NCI-H187 treated with DMSO at 0.1 percent for 48 hours (cell line): ENCODE results near the gene KCNMB2.
A peak's percentile ranks its signal among the peaks of the same experiment; 100 is the strongest.

Source experiments
- DNase-seq: peaks from one replicate; lab custom pipeline; 2025; lab: John Stamatoyannopoulos, UW

The KCNMB2 gene

DNA sequence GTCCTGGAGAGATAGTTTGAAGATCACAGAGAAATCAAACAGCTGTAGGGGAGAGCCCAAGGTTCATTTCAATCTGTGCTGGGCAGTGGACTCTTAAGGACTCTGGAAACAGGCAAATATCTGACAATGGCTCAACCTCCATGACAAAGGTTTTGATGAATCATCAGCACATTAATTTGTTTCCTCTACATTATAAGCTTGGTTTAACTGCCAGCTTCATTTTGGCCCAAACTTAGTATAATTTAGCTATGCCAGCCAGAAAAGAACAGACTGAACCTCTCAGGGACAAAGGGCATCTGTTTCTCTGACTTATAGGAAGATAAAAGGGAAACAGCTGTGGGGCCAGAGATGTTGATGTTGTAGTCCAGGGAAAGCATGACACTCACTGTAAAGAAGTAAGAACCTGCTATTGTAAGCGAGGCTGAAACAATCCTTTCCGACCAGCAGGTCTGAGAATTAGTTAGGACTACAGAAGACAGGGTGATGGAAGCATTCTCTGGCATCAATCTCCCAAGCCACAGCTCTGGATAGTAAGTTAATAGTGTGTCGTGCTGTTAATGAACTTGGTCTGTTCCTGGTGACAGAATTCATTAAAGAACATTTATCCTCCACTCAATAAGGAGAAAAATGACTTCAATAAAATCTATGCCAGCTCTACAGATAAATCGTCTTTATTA, 110.1 kb downstream of the KCNMB2 start:
- no peak for DNase-seq

DNA sequence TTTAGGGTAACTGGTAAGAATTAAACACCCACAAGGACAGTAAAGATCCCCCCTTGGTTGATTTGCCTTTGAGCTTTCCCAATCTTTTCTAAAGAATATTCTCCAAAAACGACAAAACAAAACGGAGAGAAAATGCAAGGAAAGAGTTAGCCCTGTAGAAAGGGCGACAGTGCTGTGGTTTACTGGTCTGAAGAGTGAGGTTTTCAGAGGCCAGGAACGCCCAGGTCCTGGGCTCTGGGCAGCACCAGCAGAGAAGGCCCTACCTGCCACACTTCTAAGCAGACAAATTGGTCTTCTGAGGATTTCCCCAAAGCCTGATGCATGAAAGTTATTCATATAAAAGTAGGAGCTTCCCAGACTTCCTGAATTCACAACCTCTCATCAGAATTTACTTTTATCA, 119.3 kb downstream of the KCNMB2 start:
- DNase-seq: no peak

DNA sequence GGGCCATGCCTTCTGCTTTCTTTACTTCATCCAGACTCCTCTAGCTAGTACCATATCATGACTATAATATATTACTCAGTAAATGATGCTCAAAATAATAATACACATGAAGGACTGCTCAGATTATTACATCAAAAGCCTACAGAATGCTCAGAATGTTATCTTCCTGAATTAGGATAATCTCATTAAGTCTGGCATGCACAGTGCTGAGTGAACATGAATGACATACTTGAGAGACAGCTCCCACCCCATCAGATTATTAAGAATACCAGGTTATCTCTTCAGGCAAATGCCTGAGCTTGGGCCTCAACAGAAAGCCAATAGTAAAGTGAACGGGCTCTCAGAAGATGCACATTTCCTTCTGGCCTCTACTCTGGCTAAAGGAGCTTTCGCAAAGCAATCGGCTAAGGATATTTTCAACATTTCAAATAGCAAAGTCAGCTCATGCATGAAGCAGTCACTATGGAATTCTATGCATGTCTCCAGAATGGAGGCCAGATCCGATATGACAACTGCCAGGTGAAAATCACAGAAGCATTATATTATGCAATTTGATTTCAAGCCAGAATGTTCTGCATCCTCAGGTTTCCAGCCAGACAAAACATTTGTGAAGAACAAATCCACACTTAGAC, 122.6 kb downstream of the KCNMB2 start:
- no peak for DNase-seq

DNA sequence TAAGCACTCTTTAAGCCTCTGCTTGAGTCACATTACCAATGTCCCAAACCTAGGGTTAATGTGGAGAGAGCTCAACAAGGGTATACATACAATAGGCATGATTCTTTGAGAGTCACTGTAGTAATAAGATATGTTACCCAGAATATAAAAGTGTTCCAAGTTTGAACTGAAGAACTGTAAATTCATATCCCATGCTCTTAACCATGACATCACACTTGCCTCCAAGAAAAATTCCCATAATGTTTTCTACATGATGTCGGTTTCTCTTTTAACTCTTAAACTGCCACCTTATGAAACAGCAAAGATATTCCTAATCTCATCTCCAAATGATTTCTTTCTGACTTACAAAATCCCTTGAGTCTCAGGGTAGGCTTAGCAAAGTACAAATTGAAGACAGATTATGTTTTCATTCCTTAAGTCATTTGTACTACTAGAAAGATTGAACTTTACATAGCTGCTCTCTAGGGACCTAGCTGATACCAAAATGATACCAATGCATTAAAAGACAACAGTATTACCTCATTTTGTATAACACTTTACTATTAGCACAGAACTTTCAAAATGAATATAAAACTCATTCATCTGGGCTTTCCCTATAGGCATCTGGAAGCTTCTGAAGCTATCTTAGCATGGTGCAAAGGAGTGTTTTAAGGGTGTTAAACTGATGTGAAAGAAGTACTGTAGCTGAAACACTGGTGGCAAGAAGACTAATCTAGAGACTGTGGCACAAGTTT, 127.1 kb downstream of the KCNMB2 start:
- no peak for DNase-seq

DNA sequence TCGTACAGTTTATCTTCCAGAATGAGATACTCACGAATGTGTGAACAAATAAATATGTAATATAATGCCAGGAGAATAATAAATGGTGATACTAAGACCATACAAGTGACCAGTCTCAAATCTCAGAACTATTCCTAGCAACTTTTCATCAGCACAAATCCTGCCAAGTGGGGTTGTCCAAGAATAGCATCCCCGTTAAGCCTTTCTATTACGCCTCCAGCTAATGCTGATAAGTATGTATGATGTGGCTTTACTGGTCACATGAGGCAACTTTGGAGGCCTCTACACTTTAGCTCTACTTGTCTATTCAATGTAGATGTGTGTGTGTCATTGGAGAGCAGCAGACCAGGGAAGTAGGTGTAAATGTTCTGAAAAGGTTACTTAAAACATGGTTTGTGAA, 129.5 kb downstream of the KCNMB2 start:
- DNase-seq: peak; percentile 30

DNA sequence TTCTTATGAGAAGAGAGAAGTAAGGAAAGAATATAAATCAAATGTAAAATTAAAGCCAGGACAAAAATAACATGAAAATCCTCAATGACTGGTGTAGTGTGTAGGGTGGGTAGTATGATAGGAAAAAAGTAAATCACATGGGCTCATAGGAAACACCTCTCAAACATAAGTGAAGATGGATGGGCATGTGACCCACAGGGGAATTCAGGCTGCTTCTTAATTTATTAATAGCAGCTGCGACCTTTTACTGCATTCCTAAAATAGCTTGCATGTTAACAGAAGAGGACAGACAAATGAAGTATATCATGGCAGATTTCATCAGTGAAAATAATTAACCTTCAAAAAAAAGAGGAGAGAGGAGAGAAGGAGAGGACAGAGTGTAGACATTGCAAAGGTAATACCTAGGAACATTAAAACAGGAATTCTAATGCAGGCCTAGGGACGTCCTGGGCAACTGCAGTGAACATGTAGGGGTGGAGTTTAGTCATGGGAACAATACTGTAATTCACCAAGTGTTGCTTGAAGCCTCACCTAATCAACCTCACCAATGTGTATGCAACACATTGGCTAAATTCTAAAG, 132.9 kb downstream of the KCNMB2 start:
- DNase-seq: no peak

DNA sequence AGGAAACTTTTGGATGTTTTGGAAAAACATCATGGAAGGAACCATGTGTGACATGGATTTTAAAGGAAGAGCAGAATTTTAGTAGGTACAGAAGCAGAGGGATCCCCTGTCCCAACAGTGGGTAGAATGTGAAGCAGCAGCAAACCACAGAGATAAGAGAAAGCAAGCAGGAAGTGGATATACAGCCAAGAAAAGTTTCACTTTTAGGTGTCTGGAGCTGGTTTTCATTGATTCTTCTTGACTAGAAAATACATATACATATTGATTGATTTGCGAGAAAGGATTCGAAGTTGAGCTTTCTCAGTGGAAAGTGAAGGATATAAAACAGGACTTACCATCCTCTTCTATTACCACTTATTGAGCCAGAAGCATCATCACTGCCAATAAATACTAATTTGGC, 133.5 kb downstream of the KCNMB2 start:
- DNase-seq: no peak

DNA sequence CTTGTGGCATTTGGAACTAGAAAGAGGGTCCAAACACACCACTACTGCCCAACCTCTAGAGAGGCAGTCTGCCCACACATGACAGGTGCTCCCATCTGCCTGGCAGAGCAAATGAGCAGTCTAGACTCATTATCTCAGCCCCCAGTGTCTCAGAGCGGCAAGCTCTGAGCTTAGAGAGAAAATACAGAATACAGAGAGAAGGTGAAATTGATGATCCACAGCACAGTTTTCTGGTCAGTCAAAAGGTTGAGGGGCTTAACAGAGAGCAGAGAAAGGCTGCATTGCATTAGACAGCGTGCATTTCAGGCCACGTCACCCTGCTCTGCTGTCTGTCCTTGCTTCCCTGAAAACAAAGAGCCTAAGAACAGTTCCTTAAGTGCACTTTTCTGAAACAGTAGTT, 135.1 kb downstream of the KCNMB2 start:
- DNase-seq: no peak

DNA sequence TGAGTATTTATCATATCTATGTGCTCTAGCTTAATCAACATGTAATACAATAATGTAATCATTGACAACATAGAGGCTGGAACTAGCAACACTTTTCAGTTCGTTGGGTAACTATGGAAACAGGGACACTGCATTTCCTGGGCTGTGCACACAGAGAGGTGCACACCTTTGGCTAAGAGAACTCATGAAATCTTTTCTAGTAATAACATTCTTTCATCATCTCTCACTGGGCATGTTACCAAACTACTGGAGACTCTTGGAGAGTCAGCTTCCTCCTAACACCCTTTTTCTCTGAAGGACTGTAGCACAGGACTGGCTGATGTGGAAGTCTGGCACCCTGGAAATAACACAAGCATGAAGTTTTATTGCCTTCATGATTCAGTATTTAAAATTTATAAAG, 135.6 kb downstream of the KCNMB2 start:
- no peak for DNase-seq

DNA sequence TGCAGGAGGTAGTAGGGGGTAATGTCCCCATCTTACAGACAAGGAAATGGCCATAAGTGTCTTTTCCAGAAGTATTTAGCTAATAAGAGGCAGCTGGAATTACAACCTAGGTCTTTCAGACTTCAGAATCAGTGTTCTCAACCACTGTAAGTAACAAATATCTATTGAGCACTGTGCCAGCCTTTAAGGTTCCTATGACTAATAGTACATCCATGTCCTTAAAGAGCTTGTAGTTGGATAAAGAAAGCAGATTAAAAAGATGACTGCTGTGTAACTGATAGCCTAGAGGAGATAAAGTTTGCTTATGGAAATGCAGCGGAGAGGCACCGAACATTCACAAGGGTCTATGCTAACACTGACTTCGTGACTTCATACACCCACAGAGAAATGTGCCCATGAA, 136.0 kb downstream of the KCNMB2 start:
- no peak for DNase-seq

DNA sequence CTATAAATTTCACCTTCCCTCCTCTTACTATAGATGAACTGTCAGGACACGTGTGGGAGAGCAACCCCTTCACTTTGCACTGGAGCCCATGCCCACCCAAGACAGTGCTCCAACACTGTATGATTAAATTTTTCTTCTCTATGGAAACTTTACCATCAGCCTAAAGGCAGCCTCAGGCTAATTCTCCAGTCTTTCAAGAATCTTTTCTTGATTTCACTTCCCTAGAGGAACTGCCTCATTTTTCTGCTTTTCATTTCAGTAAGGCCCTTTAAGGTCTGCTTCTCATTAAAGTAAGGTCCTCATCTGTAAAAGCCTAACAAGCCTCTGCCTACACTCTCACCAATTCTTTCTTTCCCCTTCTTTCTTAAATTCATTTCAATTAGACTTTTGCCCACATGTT, 137.3 kb downstream of the KCNMB2 start:
- no peak for DNase-seq

DNA sequence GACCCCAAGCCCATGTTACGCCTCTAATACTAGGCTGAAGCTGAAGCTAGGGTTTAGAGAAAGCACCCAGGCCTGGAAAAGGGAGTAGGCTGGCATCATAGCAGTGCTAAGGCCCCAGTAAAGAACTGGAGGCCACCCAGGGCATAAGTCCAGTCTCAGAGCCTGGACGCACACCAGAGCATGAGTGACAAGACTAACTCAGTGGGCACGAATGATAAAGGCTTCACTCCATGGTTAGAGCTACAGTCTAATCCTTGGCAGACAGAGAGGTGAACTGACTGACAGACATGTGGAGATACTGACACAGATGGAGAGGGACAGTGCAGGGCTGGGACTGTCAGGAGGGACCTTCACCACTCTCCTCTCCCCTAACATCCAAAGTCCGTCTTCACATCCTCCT, 139.8 kb downstream of the KCNMB2 start:
- DNase-seq: no peak

DNA sequence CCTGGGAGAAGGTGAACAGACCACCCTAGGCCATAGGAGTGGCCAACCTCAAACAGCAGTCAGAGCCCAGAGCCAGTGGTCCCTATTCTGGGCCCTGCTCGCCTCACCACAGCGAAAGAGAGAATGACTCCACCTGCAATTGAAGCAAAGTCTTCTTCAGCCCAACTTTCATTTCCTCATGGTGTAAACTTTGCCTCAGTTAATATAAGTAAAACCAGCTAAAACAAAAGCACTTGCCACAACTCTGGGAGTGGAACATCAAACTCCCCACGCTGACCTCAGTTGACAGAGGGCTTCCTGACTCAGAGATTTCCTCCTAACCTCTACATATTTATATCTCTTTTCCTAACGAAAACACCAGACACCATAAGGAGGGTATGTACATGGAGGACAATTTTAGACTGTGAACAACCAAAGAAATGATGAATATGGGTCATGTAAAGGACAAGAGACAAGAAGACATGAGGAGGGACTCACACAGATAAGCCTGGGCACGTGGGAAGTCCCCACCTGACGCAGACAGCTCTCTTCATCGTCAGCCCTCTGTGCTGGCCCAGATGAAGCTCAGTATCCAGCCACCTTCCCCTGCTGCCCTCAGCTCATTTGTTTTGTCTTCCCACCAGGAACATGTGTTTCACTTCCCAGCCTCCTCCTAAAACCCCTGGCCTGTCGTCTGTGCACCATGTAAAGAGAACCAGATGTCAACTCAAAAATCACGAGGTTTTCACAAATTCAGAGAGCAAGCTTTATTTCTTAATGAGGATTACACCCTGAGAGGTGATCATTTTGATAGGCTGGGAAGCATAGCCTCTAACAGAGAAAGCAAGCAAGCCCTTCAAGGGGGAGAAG, 140.9 kb downstream of the KCNMB2 start:
- no peak for DNase-seq

DNA sequence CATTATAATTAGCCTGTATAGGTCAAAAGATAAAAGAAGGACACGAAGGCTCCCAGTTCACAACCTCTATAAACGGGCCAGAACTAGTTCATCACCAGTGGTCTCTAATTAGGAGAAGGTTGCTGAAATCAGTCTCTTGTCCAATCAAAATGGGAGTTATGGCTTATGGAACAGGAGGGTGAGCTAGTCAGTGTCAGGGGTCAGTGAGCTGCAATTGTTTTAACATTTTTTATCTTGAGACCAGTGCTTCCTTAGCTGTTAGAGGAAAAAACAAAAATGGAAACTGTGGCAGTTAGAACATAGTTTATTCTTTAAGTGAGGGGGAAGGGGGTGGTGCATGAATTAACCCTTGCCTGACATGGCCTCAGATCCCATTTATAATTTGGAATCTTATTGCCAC, 141.7 kb downstream of the KCNMB2 start:
- no peak for DNase-seq

DNA sequence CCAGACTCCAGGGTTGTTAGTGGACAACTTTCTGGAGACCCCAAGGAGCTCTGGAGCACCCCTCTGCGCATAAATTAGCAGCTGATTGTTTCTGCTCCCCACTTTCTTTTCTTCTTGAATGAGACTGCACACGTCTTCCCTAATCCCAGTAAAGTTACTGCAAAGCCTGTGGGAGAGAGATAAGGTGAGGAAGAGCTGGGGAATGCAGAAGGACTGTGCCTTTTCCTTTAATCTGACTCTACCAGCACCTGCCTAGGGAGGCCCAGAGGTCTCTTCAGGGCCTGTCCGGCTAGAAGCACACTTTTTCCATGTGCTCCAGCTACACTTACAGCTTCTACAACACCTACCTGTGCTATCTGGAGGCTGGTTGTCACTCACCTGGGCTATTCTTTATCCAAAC, 143.8 kb downstream of the KCNMB2 start:
- no peak for DNase-seq

DNA sequence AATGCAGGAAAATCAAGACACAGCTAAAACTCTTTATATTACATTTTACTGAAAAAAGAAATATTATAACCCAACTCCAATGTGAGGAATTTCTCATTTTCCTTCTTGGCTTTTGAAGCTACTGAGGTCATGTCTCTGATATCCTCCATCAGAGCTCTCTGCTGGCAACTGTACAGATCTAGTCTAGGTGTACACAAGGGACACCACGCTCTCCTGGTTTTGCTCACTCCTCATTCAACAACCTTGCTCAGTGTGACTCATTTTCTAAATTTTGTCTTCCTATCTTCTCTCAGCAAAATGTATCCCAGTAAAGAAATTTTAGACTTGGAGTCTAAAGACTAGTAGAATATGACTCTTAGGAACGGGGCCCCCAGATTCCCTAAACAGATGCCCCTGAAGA, 144.3 kb downstream of the KCNMB2 start:
- no peak for DNase-seq

DNA sequence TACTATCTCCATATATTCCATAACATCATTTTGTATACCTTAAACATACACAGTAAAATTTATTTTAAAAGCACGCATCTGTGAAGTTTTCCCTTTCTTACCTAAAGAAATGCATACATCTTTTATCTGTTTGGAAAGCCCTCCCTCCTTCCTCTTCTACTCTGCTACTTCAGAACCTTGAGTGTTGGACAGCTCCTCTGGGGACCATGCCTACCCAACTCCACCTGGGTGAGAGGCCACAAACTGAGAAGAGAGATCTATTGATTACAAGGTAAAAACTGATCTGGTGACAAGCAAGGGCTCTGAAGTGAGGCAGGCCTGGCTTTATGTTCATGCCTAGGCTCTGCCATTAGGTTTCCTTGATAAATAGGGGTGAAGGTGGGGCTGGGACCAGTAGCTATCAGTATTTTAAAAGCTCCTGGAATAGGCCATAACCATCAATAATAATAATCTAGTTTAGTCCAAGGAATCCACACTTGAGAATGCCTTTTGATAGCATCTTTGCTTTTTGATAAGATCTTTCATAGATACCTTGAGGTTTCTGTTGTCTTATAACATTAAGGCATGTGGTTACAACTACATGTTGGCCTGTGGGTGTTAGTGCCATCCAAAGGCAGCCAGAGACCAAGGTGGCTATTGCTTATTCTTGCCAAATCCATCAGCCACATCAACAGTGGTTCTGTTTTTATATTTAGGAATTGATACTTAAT, 148.8 kb downstream of the KCNMB2 start:
- DNase-seq: no peak

DNA sequence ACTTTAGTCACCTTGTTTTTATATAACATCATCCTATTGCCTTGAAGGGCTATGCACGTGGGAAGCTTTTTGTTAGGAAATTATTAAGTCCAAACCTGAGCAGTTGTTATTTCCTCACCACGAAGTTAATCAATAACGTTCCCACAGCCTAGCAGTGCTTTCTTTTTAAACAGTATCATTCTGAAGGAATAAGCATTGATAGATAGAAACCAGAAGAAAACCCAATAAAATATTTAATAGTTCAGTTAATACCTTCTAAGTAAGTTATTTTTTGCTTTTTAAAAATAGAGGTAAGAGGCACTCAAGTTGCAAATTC, 149.3 kb downstream of the KCNMB2 start:
- no peak for DNase-seq

DNA sequence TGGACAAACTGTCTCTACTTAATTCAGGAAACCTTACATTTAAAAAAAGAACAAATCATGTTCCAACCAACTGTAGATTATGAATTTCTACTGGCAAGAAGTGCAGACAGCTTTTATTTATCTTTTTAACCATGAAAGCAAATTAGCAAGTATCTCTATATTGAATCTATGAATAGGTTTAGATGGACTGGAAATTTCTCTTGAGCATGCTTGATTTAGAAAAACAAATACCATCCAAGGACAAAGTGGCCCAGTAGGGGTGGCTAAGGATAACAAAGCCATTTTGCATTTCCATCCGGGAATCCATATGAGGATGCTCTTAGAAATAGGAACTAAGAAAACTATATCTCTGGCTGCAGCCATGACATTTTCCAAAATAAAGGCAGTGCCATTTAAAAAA, 150.6 kb downstream of the KCNMB2 start:
- no peak for DNase-seq

DNA sequence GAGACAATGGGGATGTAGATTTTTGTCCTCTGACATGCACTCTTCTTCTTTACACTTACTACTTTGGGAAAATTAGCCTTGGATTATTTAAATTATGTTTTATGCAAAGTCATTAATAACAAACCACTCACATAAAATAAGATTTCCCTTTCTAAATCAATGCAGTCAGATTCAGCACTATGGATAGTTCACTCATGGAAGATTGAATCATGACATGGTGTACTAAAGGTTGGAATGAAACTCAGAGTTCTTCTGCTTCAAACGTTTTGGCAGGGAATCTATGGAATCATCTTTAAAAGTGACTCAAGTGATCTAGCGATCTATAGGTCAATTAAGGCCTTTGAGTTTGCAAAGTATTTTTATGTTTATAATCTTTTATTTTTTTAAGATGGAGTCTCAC, 154.3 kb downstream of the KCNMB2 start:
- DNase-seq: no peak

DNA sequence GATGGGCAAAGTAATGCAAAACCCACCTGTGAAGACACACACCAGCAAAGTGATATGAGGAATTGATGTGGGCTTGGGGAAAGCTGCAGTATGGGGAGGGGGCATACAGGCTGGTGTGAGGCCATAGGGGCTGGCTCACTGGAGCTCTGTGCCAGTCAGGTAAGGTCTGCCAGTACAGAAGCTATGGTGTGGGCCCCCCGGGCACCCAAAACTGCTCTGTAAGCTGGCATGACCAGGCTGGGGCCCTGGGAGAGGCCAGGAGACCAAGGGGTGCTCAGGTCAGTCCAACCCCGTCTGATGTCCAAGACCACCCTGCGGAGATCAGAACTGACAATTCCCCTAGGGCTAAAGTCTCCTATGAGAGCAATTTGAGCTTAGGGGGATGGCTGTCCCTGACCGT, 163.1 kb downstream of the KCNMB2 start:
- DNase-seq: no peak

DNA sequence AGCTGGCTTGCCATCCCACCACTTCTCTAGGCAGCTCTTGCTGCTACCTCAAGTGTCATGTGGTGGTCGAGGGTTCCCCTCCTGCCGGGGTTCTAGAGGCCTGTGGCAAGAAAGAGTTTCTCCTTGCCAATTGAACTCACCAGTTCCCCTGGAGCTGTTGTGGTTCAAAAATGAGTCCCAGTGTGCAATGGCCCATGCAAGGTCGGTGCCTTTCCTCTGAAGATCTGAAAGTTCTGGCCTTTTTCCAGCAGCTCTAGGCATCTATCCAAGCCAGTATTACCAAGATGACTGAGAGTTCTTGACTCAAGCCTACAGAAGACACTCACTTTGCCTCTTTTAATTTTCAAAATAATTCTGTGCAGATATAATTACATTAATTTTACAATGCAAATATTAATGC, 163.6 kb downstream of the KCNMB2 start:
- DNase-seq: no peak
